Germinal center (tissue), 1 donor: Measurements from ENCODE around the gene ARMC7.
"Not testable (repeated sequence)": the region's sequence is repeated elsewhere in the genome, so short reads cannot be mapped to it uniquely, and the experiment has no call there.

ENCODE experiments used
- DNase-seq: peaks from one replicate; pipeline ENCODE4 v3.0.0; 2012; ENCODE audit warnings: mixed read lengths, low spot score

The ARMC7 gene

DNA sequence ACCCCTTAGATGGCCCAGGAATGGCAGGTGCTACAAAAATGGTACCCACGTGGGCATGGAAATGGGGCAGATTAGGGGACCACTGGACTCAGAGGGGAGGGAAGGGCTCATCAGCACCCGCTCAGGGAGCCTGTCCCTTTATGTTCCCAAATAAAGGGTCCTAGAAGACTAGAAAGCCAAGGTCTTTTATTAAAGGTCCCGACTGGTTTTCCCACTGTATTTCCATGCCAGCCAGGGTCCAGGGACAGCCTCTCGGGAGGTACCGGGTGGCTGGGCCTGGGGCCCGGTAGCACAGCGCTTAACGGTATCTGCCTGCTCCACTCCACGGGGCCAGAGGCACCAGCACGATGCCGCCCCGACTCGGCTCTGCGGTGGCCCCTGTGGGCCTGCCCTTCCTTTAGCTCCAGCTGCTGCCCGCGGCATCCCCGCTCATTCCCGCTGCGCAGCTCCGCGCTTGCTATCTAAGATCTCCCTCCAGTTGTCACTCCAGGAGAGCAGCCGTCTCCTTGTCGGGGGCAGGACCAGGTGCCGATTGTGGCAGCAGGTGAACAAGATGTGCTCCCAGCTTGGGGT lies 20.4 kb downstream of the ARMC7 start:
- DNase-seq = no peak

GRCh38 chr17:75130632-75131277 lies 21.0 kb downstream of the ARMC7 start:
- DNase-seq = peak; percentile 51

DNA sequence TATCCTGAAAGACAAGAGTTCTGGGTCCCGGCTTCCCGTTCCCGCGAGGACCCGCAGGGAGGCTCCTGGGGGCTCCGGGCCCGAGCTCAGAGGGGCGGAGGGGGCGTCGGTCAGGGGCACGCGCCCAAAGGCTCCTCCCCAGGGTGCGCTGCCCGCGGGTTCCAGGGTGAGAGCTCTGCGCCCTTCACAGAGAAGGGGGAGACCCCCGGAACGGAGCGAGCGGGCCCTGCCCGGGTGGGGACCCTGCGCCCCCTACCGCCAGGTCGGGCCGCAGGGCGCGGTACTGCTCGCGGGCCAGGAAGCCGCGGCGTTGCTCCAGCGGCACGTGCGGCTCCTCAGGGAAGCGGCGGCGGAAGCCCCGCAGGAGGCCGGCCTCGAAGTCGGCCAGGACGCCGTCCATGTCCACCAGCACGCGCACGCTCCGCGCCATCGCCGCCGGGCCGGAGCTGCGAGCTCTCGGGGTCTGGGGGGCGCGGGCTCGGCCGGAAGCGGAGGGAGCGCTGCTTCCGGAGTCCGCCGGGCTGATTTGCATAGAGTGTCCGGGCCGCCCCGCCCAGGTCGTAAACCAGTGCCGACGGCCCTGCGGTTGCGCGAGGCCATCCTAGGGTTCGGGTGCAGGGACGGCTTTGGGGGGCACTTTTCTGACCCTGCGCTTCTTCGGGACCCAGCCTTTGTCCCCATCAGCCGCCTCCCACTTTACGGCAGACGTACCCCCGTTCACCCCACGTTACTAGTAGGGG lies 21.7 kb downstream of the ARMC7 start, which contains the start of gene NT5C:
Gene NT5C (minus strand): TSS at position 465 of the 740 bp plus-strand sequence. CDS start 35 bp downstream, at position 430.
- peak; percentile 85 for DNase-seq

- DNase-seq = not testable (repeated sequence)
Measured at GRCh38 chr17:75132018-75133000, 22.5 kb downstream of the ARMC7 start.

- no peak for DNase-seq
Measured at GRCh38 chr17:75133001-75133400, 23.2 kb downstream of the ARMC7 start.

- not testable (repeated sequence) for DNase-seq
Measured at GRCh38 chr17:75133607-75134347, 24.0 kb downstream of the ARMC7 start.

DNA sequence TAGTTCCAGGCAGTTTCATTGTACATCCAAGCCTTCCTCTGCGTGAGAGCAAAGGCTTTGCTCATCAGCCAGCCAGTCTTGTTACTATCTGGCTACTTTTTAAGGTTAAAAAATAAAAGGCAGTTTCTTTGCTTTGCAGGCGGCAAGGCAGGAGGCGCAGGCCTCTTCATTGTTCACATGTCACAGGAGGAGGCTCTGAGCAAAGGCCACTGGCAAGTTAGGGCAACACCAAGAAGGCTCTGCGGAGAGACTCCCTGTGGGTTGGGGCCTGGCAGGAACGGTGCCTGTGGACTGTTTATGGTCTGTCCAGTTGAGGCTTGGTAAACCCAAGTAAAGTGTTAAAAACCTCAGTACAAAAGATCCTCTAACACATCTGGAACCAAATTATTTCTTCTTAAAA lies 25.7 kb downstream of the ARMC7 start:
- DNase-seq = no peak

GRCh38 chr17:75135946-75136345 lies 26.2 kb downstream of the ARMC7 start:
- no peak for DNase-seq

- DNase-seq = not testable (repeated sequence)
Measured at GRCh38 chr17:75137762-75138161, 28.0 kb downstream of the ARMC7 start.

DNA sequence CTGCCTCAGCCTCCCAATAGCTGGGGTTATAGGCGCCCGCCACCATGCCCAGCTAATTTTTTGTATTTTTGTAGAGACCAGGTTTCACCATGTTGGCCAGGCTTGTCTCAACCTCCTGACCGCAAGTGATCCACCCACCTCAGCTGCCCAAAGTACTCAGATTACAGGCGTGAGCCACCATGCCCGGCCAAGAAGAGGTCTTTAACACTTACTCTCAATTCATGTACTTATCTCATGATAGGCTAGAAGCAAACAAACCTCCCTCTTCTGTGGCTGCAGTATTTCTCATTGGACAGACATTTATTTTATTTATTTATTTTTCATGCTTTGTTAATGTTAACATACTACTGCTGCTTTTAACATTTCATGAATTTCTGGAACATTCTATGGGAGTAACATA lies 28.8 kb downstream of the ARMC7 start:
- DNase-seq = no peak

DNA sequence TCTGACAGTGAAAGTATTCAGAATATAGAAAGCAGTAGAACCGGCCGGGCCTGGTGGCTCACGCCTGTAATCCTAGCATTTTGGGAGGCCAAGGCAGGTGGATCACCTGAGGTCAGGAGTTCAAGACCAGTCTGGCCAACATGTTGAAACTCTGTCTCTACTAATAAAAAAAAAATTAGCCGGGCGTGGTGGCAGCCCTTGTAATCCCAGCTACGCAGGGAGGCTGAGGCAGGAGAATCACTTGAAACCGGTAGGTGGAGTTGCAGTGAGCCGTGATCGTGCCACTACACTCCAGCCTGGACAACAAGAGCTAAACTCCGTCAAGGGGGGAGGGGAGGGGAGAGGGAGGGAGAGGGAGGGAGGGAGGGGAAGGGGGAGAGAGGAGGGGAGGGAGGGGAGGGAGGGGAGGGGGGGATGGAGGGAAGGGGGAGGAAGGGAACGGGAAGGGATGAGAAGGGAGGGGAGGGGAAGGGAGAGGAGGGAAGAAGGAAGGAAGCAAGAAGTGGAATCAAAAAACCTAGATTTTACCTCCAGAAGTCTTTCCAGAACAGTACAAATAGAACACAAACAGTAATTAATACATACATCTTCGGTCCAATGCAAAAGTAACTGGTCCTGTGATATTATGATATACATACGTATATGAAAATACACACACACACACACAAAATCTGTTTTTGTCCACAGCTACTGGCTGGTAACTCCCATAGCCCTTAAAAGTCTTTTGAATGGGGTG lies 32.6 kb downstream of the ARMC7 start:
- DNase-seq = no peak

GRCh38 chr17:75144816-75145512 lies 35.2 kb downstream of the ARMC7 start:
- DNase-seq = no peak

DNA sequence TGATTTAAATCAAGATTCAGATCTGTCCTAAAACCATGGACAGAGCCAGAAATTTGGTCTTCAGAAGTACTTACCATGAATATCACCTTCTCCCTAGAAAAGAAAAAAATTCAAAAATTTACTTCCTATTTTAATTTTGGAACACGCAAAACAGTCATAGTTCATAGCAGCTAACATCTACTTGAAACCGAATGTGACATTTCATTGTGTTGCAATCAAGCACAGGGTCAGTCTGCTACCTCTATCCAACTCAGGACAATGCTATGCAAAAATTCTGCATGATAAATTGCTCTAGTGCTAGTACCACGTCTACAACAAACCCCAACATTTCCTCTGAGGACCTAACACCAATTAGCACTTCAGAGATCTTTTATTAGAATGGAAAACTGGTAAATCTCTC lies 36.8 kb downstream of the ARMC7 start:
- DNase-seq = no peak

GRCh38 chr17:75147878-75148546 lies 38.2 kb downstream of the ARMC7 start:
- DNase-seq = no peak

DNA sequence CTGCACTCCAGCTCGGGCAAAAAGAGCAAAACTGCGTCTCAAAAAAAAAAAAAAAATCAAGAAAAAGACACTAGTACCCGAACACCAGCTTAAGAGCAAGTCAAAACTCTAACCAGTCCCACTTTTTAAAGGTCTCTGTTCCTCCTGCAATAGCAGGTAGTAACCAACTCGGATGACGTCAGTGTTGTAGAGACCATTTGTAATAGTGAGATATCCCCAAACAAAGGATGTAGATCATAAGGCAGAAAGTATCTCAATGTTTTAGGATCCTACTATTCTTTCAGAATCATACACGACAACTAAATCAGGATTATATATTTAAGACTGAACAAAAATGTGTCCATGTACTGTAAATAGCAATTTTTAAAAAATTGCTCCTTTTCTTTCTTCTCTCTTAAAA lies 42.2 kb downstream of the ARMC7 start:
- no peak for DNase-seq

DNA sequence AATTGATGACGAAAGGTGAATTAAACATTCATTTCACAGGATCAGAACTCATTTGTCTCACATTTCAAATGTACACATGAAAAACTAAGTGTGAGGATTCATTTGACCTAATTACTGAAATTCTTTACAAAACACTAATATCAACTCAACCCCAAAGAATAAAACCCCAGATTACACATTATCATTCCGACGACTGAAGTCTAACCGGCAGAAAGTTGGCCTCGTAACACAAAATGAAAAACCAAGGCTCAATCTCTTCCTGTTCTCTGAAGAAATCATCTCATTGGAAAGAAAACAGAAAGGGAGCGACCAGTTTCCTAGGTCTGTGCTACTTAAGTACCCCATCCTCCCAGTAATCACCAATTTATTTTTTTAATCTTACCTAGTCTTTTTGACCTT lies 42.8 kb downstream of the ARMC7 start:
- no peak for DNase-seq

DNA sequence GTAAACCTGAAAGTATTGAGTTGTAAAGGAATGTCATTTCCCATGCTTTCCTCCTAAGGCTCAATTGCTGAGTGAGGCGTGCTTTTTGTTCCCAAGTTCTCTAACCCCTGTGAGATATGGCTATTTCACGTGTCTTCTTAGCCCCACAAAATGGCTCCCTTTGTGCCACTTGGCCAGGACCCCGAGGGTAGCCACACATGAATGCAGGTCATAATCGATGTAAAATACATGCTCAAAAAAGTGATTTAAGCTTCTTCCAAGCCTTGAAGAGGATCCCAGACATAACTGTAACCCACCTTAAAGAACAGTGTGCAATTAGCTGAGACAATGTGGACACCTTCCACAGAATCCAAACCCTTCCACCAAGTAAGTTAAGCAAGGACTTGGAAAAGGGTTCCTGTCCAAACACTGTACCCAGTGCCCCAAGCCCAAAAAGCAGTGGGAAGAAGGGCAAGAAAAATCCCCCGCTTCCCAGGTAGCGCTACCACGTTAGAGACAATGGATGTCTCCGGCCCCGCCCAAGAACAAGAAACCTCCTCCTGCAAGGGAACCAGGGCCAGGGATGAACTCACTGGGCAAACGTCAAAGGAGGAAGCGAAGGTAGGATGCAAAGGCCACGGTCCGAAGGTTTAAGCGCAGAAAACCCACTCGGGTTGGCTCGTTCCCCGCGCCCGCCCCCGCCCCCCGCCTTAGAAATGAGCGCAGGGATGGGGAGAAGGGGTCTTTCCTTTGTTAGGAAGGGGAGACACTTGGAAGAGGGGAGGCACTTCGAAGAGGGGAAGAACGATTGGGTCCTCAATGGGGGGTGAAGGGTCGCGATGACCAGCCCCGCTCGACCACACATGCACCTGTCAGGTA lies 43.4 kb downstream of the ARMC7 start:
- DNase-seq = peak; percentile 57

DNA sequence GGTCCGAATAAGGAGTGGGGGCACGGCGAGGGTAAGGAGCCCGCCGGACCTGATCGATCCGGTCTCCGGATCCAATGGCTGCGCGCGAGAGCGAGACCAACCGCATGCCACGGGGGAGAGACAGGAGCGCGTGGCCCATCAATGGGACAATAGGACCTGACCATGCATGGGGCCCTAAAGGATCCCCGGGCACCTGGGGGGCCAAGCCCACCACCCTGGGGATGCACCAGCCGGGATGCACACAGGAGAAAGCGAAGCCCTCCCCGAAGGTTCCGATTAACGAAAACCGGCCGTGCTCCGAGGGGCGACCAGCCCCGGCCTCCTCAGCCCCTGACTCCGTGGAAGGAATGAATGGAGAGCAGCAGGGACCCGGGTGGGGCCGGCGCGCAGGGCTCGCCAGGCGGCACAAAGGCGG lies 44.0 kb downstream of the ARMC7 start:
- no peak for DNase-seq
